K562 (cell line): ENCODE data around the gene HBB. TPM values are rescaled to one million over a fixed set of nuclear protein-coding genes. Genes with fewer than 3 reads are reported as not detected.

Source experiments
- ATAC-seq: fragments of 200-7000 bp; cut with Tn5 transposase; 3 replicates; pipeline ENCODE4 v1.9.1; 2020; ENCODE audit warnings: moderate library complexity
- BruUV-seq: library from RNA; stranded (reverse); fragments of 400-500 nt; replicated peaks from 2 replicates; lab custom pipeline; 2021; lab: Mats Ljungman, UMichigan
- CTCF ChIA-PET: fragments of 300-600 bp; formaldehyde crosslinking; extraction: SDS; loops from one replicate; lab custom pipeline; 2021; ENCODE audit warnings: low intra/inter-chr PET ratio; lab: Yijun Ruan, JAX
- POLR2A ChIA-PET: fragments of 300-600, 350-650 bp; sonication (Branson Sonifier 250); formaldehyde crosslinking; extraction: SDS; loops from one replicate; lab custom pipeline; 2021; ENCODE audit warnings: antibody characterized with exemption, inconsistent platforms; lab: Yijun Ruan, JAX
- DNase-seq, 4 experiments: peaks; one replicate each; pipeline versions ENCODE4 v3.0.0 to v3.0.0-alpha.2; 2011 to 2018; ENCODE audit warnings: low spot score in 3 of 4, mixed read lengths in 3 of 4; ENCODE audit errors: extremely low read depth in 1 of 4
- FAIRE-seq: peaks from 2 replicates; lab custom pipeline; 2011; peaks lifted over from hg19 to GRCh38; lab: Jason Lieb, UNC
- H2AFZ ChIP-seq: 2 replicates; pipeline ENCODE4 v1.6.0; 2011; ENCODE audit warnings: low read depth, low read length, control low read depth, inconsistent platforms
- H3K27ac ChIP-seq: fragments of 200-600 bp; 3 replicates; pipeline ENCODE4 v1.8.0; 2011; ENCODE audit warnings: low read depth, mild to moderate bottlenecking, control low read depth, inconsistent platforms, low read length, moderate library complexity, mixed read lengths; ENCODE audit errors: extremely low read depth
- H3K27me3 ChIP-seq, 2 experiments: fragments of 300-600 bp in 1 of 2; 2 replicates in 1 of 2; 3 replicates in 1 of 2; pipeline versions ENCODE4 v1.6.0 to v1.8.0; 2011; ENCODE audit warnings: inconsistent platforms in 2 of 2, low read length in 2 of 2, mild to moderate bottlenecking in 1 of 2, mixed read lengths in 1 of 2, moderate library complexity in 1 of 2; ENCODE audit not compliant: control insufficient read depth in 2 of 2, insufficient read depth in 2 of 2
- H3K36me3 ChIP-seq: fragments of 300-600 bp; 3 replicates; pipeline ENCODE4 v1.8.0; 2011; ENCODE audit warnings: mild to moderate bottlenecking, low read length, inconsistent platforms; ENCODE audit not compliant: control insufficient read depth, insufficient read depth
- H3K4me1 ChIP-seq, 2 experiments: fragments of 200-600 bp in 1 of 2; replicated peaks in 1 of 2; 2 replicates in 1 of 2; 3 replicates in 1 of 2; pipeline versions ENCODE4 v1.5.1 to v1.8.0; 2011; ENCODE audit warnings: inconsistent platforms in 2 of 2, low read length in 2 of 2, mild to moderate bottlenecking in 1 of 2, mixed read lengths in 1 of 2, moderate library complexity in 1 of 2; ENCODE audit not compliant: control insufficient read depth in 2 of 2, insufficient read depth in 2 of 2
- H3K4me2 ChIP-seq: 2 replicates; pipeline ENCODE4 v1.6.1; 2011; ENCODE audit warnings: low read length, control low read depth, inconsistent platforms, mixed read lengths; ENCODE audit not compliant: insufficient read depth
- H3K4me3 ChIP-seq: fragments of 200-600 bp; sonication (generic), shearing (Covaris generic); 2 replicates; pipeline ENCODE4 v1.5.1; 2016; ENCODE audit warnings: control low read depth, inconsistent platforms
- H3K79me2 ChIP-seq: fragments of 200-600 bp; 3 replicates; pipeline ENCODE4 v1.8.0; 2011; ENCODE audit warnings: low read length, inconsistent platforms; ENCODE audit not compliant: control insufficient read depth, insufficient read depth
- H3K9ac ChIP-seq, 2 experiments: 2 replicates each; pipeline versions ENCODE4 v1.6.0 to v1.6.1; 2011; ENCODE audit warnings: low read depth in 2 of 2, low read length in 2 of 2, control low read depth in 1 of 2, inconsistent platforms in 1 of 2, mild to moderate bottlenecking in 1 of 2, mixed read lengths in 1 of 2; ENCODE audit not compliant: insufficient read depth in 1 of 2
- H3K9me1 ChIP-seq: one replicate; pipeline ENCODE4 v1.6.0; 2011; ENCODE audit warnings: inconsistent platforms, mild to moderate bottlenecking, low read length, moderate library complexity; ENCODE audit not compliant: control insufficient read depth, insufficient read depth
- H3K9me3 ChIP-seq: replicated peaks from 2 replicates; pipeline ENCODE4 v1.5.1; 2011; ENCODE audit warnings: low read depth, low read length, inconsistent platforms; ENCODE audit not compliant: control insufficient read depth, insufficient read depth
- H4K20me1 ChIP-seq: replicated peaks from 2 replicates; pipeline ENCODE4 v1.6.1; 2011; ENCODE audit warnings: low read length, inconsistent platforms, mixed read lengths; ENCODE audit not compliant: control insufficient read depth, insufficient read depth
- C11orf30 ChIP-seq: fragments of 450-650 bp; IDR thresholded peaks from 2 replicates; pipeline ENCODE4 v1.6.1; 2016; ENCODE audit warnings: low read depth, mild to moderate bottlenecking
- ELF4 ChIP-seq: fragments of 450-650 bp; formaldehyde crosslinking; IDR thresholded peaks from 2 replicates; pipeline ENCODE4 v1.4.0; 2022; ENCODE audit warnings: missing genetic modification characterization
- POLR2AphosphoS2 ChIP-seq: IDR thresholded peaks from 2 replicates; pipeline ENCODE4 v1.6.1; 2012; ENCODE audit warnings: low read length, improper control_type of control experiment
- SREBF1 ChIP-seq: fragments of 150-350 bp; IDR thresholded peaks from 2 replicates; pipeline ENCODE4 v1.6.1; 2014; ENCODE audit warnings: antibody characterized with exemption, low read depth, low read length, borderline replicate concordance
- ZBTB1 ChIP-seq: sonication (generic); formaldehyde crosslinking; IDR thresholded peaks from 2 replicates; pipeline ENCODE4 v1.8.1; 2023; ENCODE audit warnings: missing genetic modification reagents, low read depth, mild to moderate bottlenecking, borderline replicate concordance
- ZNF316 ChIP-seq: fragments of 450-650 bp; IDR thresholded peaks from 2 replicates; pipeline ENCODE4 v1.6.1; 2016
- ZNF830 ChIP-seq: fragments of 250-450 bp; sonication (Bioruptor Pico); IDR thresholded peaks from 2 replicates; pipeline ENCODE4 v1.5.0; 2021; ENCODE audit warnings: mild to moderate bottlenecking
- WGBS: fragments of 100-300 bp; shearing (Covaris generic); methylation state at CpG from one replicate; pipeline ENCODE4 v1.1.6; 2016; ENCODE audit warnings: low coverage, mixed read lengths; ENCODE audit not compliant: insufficient coverage; ENCODE audit errors: missing lambda C conversion rate; 5-methylcytosine and 5-hydroxymethylcytosine counted together
- in situ Hi-C: fragments of 300-500 bp; cut with MboI; formaldehyde crosslinking; loops from 4 replicates; pipeline ENCODE4 v1.15.0; 2018; ENCODE audit warnings: inconsistent platforms, mixed read lengths
- intact Hi-C: fragments of 100-400 bp; cut with micrococcal nuclease; formaldehyde crosslinking; loops from 2 replicates; pipeline ENCODE4 v1.14.2; 2022
- polyA plus RNA-seq, 8 experiments: library from polyadenylated mRNA; depleted of rRNA in 4 of 8; stranded (reverse) in 5 of 8; unstranded in 3 of 8; fragments of >200 nt; fragmentation: Nextera tagmentation in 2 of 8; fragmentation: Illumina TruSeq in 1 of 8; extraction: Ambion mirVana in 2 of 8; extraction: Trizol in 1 of 8; gene quantifications; 2 replicates each; pipeline versions ENCODE4 v1.2.1 to v1.2.3, GENCODE V29; 2011 to 2014; ENCODE audit warnings: inconsistent platforms in 1 of 8, missing spikeins in 1 of 8
- total RNA-seq, 7 experiments: library from RNA; depleted of rRNA in 6 of 7; stranded (reverse); fragments of >200 nt in 6 of 7; fragmentation: Illumina TruSeq in 2 of 7; extraction: Trizol in 2 of 7; gene quantifications; 2 replicates each; pipeline versions ENCODE4 v1.2.1 to v1.2.3, GENCODE V29; 2011 to 2021; ENCODE audit warnings: low replicate concordance in 1 of 7
- TF ChIP-seq, protein P1 (sequence below), 2 experiments: fragments of 450-650 bp; IDR thresholded peaks; 2 replicates each; pipeline ENCODE4 v1.6.1; 2016; ENCODE audit warnings: mild to moderate bottlenecking in 2 of 2, borderline replicate concordance in 1 of 2, low read depth in 1 of 2, moderate library complexity in 1 of 2
- TF ChIP-seq, protein P2 (sequence below): sonication (generic); formaldehyde crosslinking; IDR thresholded peaks from 2 replicates; pipeline ENCODE4 v1.8.1; 2023; ENCODE audit warnings: mild to moderate bottlenecking, missing genetic modification reagents
- TF ChIP-seq, protein P3 (sequence below), 2 experiments: fragments of 450-650 bp in 1 of 2; sonication (generic) in 1 of 2; formaldehyde crosslinking; conservative IDR thresholded peaks; 2 replicates each; pipeline versions ENCODE4 v1.4.0 to v1.8.1; 2020 to 2022; ENCODE audit warnings: mild to moderate bottlenecking in 1 of 2, missing genetic modification reagents in 1 of 2

HBB gene
- total and polyA plus RNA-seq, 9 of the 15 experiments (the other 6 are each of a cell fraction or from before 2014, with no cell fraction given): 0.33 to 3.4 (median 1.2) TPM; not detected in 2

DNA sequence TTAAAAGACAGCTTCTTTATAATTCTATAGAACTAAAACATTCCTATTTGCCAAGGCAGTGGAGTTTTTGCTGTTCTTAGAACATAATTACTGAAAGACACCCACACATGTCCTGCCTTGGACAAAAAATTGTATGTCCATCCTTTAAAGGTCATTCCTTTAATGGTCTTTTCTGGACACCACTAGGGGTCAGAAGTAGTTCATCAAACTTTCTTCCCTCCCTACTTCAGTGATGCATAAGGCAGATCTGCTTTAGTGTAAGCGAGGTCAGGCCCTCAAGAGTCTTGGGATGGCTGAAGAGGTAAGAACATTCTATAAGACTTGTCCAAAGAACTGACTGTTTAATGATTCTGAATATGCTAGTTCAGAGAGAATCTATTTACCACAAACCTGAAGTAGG, 22.1 kb downstream of the HBB start:
- CTCF ChIA-PET: interaction anchor here (0.7 to 2.7 kb wide), 9 partner anchors 81 to 698 kb away, joined by 3 to 38 read pairs (median 4); no protein-coding TSS in a partner anchor
- ATAC-seq: peak; percentile 96
- peak; percentile 71 to 93 (median 80) for DNase-seq
- Histone ChIP-seq H3K4me1 (peaks cover 0 to 2% of the 10 kb centered on the region in 2 experiments; a peak in 2 of 5 replicates), H3K27me3 (no peaks in the 10 kb centered on the region), H3K9ac (no peak overlapping the region), H3K9me3 (no peaks in the 10 kb centered on the region), H3K36me3 (no peaks in the 10 kb centered on the region), H3K27ac (no peak overlapping the region), H4K20me1 (no peaks in the 10 kb centered on the region), H2AFZ (peak overlapping the region; percentile 23; the same call in 1 of the 2 replicates), H3K9me1 (no peaks in the 10 kb centered on the region), H3K4me3 (no peak overlapping the region), H3K79me2 (no peaks in the 10 kb centered on the region), H3K4me2 (no peak overlapping the region)
- intact Hi-C loops: loop anchor here (1.0 to 10.0 kb wide), 7 partner anchors 46 to 348 kb away; partner anchors contain the start of gene UBQLN3
- FAIRE-seq: peak; percentile 96
- no TSS peak for BruUV-seq
- in situ Hi-C loops: loop anchor here (5.0 kb wide), 3 partner anchors 82 to 168 kb away; partner anchors contain the start of gene OR51B4
- POLR2A ChIA-PET: no interaction called here
- WGBS: 0% methylated on average over 1 of the region's 1 CpG
- TF ChIP-seq ZNF830 (CRISPR knock-in tag) (no peak), ZBTB1 (CRISPR knock-in tag) (no peak), POLR2AphosphoS2 (no peak), ZNF316 (no peak), SREBF1 (no peak), C11orf30 (no peak), ELF4 (CRISPR knock-in tag) (no peak)
- TF ChIP-seq, protein P1, sequence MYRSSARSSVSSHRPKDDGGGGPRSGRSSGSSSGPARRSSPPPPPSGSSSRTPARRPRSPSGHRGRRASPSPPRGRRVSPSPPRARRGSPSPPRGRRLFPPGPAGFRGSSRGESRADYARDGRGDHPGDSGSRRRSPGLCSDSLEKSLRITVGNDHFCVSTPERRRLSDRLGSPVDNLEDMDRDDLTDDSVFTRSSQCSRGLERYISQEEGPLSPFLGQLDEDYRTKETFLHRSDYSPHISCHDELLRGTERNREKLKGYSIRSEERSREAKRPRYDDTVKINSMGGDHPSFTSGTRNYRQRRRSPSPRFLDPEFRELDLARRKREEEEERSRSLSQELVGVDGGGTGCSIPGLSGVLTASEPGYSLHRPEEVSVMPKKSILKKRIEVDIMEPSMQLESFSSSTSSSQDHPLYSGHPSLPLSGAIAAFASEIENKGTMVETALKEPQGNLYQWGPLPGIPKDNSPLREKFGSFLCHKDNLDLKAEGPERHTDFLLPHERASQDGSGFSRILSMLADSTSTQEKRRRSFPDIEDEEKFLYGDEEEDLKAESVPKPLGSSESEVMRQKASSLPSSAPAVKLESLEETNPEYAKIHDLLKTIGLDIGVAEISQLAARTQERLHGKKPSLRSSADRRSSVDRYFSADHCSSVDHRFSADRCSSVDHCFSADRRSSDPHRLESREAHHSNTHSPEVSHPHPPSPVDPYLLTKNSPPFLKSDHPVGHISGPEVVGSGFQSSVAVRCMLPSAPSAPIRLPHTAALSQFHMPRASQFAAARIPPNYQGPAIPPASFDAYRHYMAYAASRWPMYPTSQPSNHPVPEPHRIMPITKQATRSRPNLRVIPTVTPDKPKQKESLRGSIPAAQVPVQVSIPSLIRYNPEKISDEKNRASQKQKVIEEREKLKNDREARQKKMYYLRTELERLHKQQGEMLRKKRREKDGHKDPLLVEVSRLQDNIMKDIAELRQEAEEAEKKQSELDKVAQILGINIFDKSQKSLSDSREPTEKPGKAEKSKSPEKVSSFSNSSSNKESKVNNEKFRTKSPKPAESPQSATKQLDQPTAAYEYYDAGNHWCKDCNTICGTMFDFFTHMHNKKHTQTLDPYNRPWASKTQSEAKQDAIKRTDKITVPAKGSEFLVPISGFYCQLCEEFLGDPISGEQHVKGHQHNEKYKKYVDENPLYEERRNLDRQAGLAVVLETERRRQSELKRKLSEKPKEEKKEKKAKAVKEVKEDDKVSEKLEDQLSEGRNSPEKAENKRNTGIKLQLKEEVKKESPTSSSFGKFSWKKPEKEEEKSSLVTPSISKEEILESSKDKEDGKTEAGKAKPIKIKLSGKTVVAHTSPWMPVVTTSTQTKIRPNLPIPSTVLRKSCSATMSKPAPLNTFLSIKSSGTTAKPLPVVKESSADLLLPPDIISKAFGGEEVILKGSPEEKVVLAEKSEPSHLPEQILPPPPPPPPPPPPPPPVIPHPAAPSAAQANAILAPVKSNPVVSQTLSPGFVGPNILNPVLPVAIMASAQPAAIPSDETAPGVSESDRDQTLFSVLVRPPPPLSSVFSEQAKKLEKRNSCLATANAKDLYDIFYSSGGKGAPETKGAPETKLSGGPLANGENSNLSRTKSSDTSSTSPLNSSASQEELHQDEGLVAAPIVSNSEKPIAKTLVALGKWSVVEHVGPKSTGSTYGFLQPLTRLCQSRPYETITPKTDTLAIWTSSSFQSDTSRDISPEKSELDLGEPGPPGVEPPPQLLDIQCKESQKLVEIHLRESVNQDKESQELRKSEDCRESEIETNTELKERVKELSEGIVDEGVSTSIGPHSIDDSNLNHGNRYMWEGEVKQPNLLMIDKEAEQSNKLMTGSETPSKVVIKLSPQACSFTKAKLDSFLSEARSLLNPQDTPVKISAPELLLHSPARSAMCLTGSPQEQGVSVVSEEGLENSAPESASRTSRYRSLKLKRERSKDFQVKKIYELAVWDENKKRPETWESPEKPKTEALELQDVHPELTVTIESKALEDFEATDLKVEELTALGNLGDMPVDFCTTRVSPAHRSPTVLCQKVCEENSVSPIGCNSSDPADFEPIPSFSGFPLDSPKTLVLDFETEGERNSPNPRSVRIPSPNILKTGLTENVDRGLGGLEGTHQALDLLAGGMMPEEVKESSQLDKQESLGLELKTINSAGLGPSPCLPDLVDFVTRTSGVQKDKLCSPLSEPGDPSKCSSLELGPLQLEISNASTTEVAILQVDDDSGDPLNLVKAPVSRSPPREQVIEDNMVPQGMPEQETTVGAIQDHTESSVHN (IDR thresholded peaks at IDR 0.05; ENCODE audit: borderline replicate concordance in 1 of 2, low read depth in 1 of 2): no peak
- TF ChIP-seq, protein P2, sequence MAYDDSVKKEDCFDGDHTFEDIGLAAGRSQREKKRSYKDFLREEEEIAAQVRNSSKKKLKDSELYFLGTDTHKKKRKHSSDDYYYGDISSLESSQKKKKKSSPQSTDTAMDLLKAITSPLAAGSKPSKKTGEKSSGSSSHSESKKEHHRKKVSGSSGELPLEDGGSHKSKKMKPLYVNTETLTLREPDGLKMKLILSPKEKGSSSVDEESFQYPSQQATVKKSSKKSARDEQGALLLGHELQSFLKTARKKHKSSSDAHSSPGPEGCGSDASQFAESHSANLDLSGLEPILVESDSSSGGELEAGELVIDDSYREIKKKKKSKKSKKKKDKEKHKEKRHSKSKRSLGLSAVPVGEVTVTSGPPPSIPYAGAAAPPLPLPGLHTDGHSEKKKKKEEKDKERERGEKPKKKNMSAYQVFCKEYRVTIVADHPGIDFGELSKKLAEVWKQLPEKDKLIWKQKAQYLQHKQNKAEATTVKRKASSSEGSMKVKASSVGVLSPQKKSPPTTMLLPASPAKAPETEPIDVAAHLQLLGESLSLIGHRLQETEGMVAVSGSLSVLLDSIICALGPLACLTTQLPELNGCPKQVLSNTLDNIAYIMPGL (CRISPR knock-in tag): no peak
- TF ChIP-seq, protein P3, sequence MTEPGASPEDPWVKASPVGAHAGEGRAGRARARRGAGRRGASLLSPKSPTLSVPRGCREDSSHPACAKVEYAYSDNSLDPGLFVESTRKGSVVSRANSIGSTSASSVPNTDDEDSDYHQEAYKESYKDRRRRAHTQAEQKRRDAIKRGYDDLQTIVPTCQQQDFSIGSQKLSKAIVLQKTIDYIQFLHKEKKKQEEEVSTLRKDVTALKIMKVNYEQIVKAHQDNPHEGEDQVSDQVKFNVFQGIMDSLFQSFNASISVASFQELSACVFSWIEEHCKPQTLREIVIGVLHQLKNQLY (CRISPR knock-in tag; conservative IDR thresholded peaks at IDR 0.05): no peak
